ENCODE measurements around the gene RMDN3.

Gene RMDN3

DNA sequence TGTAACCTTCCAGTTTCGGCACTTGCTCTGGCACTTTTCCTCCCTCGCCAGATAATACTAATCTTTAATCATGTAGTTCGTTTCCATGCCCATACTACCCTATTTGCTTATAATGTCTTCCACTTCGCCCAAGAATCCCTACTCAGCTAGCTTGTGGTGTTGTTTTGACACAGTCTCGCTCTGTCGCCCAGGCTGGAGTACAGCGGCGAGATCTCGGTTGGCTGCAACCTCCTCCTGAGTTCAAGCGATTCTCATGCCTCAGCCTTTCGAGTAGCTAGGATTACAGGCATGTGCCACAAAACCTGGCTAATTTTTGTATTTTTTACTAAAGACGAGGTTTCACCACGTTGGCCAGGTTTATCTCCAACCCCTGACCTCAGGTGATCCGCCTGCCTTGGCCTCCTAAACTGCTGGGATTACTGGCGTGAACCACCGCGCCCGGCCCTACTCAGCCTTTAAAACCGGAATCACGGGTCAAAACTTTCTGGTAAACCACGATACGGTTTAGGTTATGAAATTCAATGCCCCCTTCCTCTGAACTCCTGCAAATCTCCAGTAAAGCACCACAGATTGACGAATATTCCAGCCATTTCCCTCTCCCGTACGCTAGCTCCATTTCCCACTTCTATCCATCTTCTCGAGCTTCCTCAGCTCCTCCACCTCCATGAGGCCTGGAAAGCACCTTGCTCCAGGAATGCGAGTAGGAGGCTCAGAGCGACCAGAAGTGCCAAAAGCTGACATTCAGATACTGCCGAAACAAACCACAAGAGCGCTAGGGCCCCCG, 61.0 kb downstream of the RMDN3 start:
- DNase-seq (ENCODE audit: low read depth) = no peak

GRCh38 chr15:40691737-40692136, 63.3 kb downstream of the RMDN3 start:
- DNase-seq (ENCODE audit: low read depth) = no peak

- DNase-seq (ENCODE audit: low read depth) = no peak
These were observed 65.9 kb downstream of the RMDN3 start for GRCh38 chr15:40688932-40689799.

All from stimulated activated CD8-positive, alpha-beta memory T cell treated with anti-CD3 and anti-CD28 coated beads, Interleukin-12 subunit alpha, Interleukin-12 subunit beta, amount 100 ng/mL, for 4 hours (primary cell).